Transverse colon (tissue), 4 donors: Measurements from ENCODE around the gene BLOC1S3. TPM values are rescaled to one million over a fixed set of nuclear protein-coding genes. Genes with fewer than 3 reads are reported as not detected.

Experiments
- DNase-seq: peaks from one replicate; pipeline ENCODE4 v3.0.0-alpha.2; 2019
- H3K27ac ChIP-seq, 4 donors: fragments of 200-600 bp; sonication (generic); 2 replicates each; pipeline ENCODE4 v1.5.1; 2016 to 2018; ENCODE audit warnings: inconsistent platforms in 4 of 4
- H3K27me3 ChIP-seq: fragments of 200-600 bp; sonication (generic); 2 replicates; pipeline ENCODE4 v1.5.1; 2017; ENCODE audit warnings: inconsistent platforms
- H3K36me3 ChIP-seq, 4 donors: fragments of 200-600 bp; sonication (generic); 2 replicates each; pipeline ENCODE4 v1.5.1; 2017 to 2019; ENCODE audit warnings: inconsistent platforms in 4 of 4
- H3K4me1 ChIP-seq, 4 donors: fragments of 200-600 bp; sonication (generic); 2 replicates each; pipeline ENCODE4 v1.5.1; 2017 to 2020; ENCODE audit warnings: inconsistent platforms in 4 of 4
- H3K4me3 ChIP-seq, 4 donors: fragments of 200-600 bp; sonication (generic); 1 replicate in 1 of 4; 2 replicates in 3 of 4; pipeline versions ENCODE4 v1.5.1 to v1.6.1; 2017 to 2019; ENCODE audit warnings: inconsistent platforms in 4 of 4
- H3K9me3 ChIP-seq, 2 donors: fragments of 200-600 bp; sonication (generic); 2 replicates each; pipeline ENCODE4 v1.5.1; 2017 to 2019; ENCODE audit warnings: inconsistent platforms in 2 of 2
- CTCF ChIP-seq, 5 experiments: fragments of 200-600 bp in 3 of 5; fragments of 450-650 bp in 2 of 5; sonication (generic) in 3 of 5; IDR thresholded peaks; 1 replicate in 2 of 5; 2 replicates in 3 of 5; pipeline ENCODE4 v1.5.1; 2016 to 2017; ENCODE audit warnings: antibody characterized with exemption in 5 of 5, inconsistent platforms in 3 of 5, mild to moderate bottlenecking in 2 of 5, moderate library complexity in 1 of 5
- EP300 ChIP-seq: sonication (generic); formaldehyde crosslinking; IDR thresholded peaks from one replicate; pipeline ENCODE4 v1.6.1; 2017; ENCODE audit warnings: antibody characterized with exemption, low read depth
- POLR2A ChIP-seq: fragments of 450-650 bp; IDR thresholded peaks from one replicate; pipeline ENCODE4 v1.6.1; 2016; ENCODE audit warnings: antibody characterized with exemption, mild to moderate bottlenecking, moderate library complexity
- POLR2AphosphoS5 ChIP-seq, 3 donors: sonication (generic); formaldehyde crosslinking; IDR thresholded peaks; one replicate each; pipeline ENCODE4 v1.6.1; 2016; ENCODE audit warnings: antibody characterized with exemption in 3 of 3
- WGBS, 2 donors: methylation state at CpG; one replicate each; pipeline ENCODE4 v1.1.5; 2018; ENCODE audit warnings: low coverage in 1 of 2; 5-methylcytosine and 5-hydroxymethylcytosine counted together
- in situ Hi-C, 4 donors: fragments of 200-750 bp; cut with MboI; loops; one replicate each; pipeline versions ENCODE4 v1.15.0 to v1.15.1; 2017; ENCODE audit warnings: low sequenced_read_pairs in 3 of 4, low pct_ligation_motif_present in 1 of 4, low pct_unique_long_range_greater_than_20kb in 1 of 4
- intact Hi-C: fragments of 100-400 bp; cut with DNase I; formaldehyde crosslinking; loops from one replicate; pipeline ENCODE4 v1.15.1; 2023; ENCODE audit warnings: low total_unique reads
- total RNA-seq, 4 donors: library from RNA; depleted of rRNA; stranded (reverse); fragments of >200 nt; gene quantifications; one replicate each; pipeline ENCODE4 v1.1.0, GENCODE V29; 2016

Gene BLOC1S3
- total RNA-seq, 4 donors from 2014 or later = 5.0 to 10.3 (median 9.2) TPM

- Histone ChIP-seq H3K27ac (no peak overlapping the region), H3K27me3 (no peaks in the 10 kb centered on the region), H3K4me1 (no peaks in the 10 kb centered on the region), H3K4me3 (no peak overlapping the region), H3K36me3 (no peaks in the 10 kb centered on the region), H3K9me3 (no peaks in the 10 kb centered on the region)
- 79 to 85% methylated on average over 4 to 6 of the region's 6 CpGs for WGBS, 2 donors
- in situ Hi-C loops = no loop called here
- TF ChIP-seq EP300 = no peak
- intact Hi-C loops = no loop called here
- DNase-seq = no peak
These were observed 17.2 kb downstream of the BLOC1S3 start for GRCh38 chr19:45195764-45196163.

- in situ Hi-C loops = no loop called here
- Histone ChIP-seq H3K4me1 (no peaks in the 10 kb centered on the region), H3K27me3 (no peaks in the 10 kb centered on the region), H3K27ac (no peak overlapping the region), H3K4me3 (no peak overlapping the region), H3K9me3 (no peaks in the 10 kb centered on the region), H3K36me3 (no peaks in the 10 kb centered on the region)
- intact Hi-C loops = no loop called here
- WGBS, 2 donors = 67 to 81% methylated on average over 1 to 4 of the region's 4 CpGs
- DNase-seq = no peak
- no peak for TF ChIP-seq POLR2A
- no peak for TF ChIP-seq CTCF (IDR thresholded peaks at IDR 0.05)
- no peak for TF ChIP-seq POLR2AphosphoS5 (IDR thresholded peaks at IDR 0.05)
- no peak for TF ChIP-seq EP300
These were observed 22.0 kb downstream of the BLOC1S3 start for GRCh38 chr19:45200568-45200967.

GRCh38 chr19:45202637-45203036 lies 24.1 kb downstream of the BLOC1S3 start:
- Histone ChIP-seq H3K27ac (no peak overlapping the region), H3K9me3 (no peaks in the 10 kb centered on the region), H3K4me1 (no peaks in the 10 kb centered on the region), H3K36me3 (no peaks in the 10 kb centered on the region), H3K27me3 (no peaks in the 10 kb centered on the region), H3K4me3 (no peak overlapping the region)
- in situ Hi-C loops = no loop called here
- 91% methylated on average over 6 of the region's 6 CpGs; no CpG with 5 or more reads in 1 of the 2 donors for whole genome bisulfite sequencing, 2 donors
- no peak for DNase-seq
- intact Hi-C loops = no loop called here
- no peak for TF ChIP-seq EP300
- no peak for TF ChIP-seq CTCF (IDR thresholded peaks at IDR 0.05)
- no peak for TF ChIP-seq POLR2A
- TF ChIP-seq POLR2AphosphoS5 (IDR thresholded peaks at IDR 0.05) = no peak

- intact Hi-C loops = no loop called here
- in situ Hi-C loops = no loop called here
- Histone ChIP-seq H3K4me1 (no peaks in the 10 kb centered on the region), H3K27ac (no peak overlapping the region), H3K27me3 (no peaks in the 10 kb centered on the region), H3K9me3 (no peaks in the 10 kb centered on the region), H3K36me3 (no peaks in the 10 kb centered on the region), H3K4me3 (no peak overlapping the region)
- 85 to 87% methylated on average over 5 to 12 of the region's 12 CpGs for whole genome bisulfite sequencing, 2 donors
- TF ChIP-seq CTCF (IDR thresholded peaks at IDR 0.05) = no peak
- TF ChIP-seq POLR2AphosphoS5 (IDR thresholded peaks at IDR 0.05) = no peak
- no peak for TF ChIP-seq POLR2A
- no peak for TF ChIP-seq EP300
- DNase-seq = no peak
These were observed 27.2 kb downstream of the BLOC1S3 start for GRCh38 chr19:45205810-45206209.

GRCh38 chr19:45206328-45206727 lies 27.7 kb downstream of the BLOC1S3 start:
- no peaks in the 10 kb centered on the region for H3K27me3 ChIP-seq
- H3K27ac ChIP-seq = no peak overlapping the region
- H3K36me3 ChIP-seq = no peaks in the 10 kb centered on the region
- in situ Hi-C loops = no loop called here
- WGBS, 2 donors = 84 to 86% methylated on average over 3 of the region's 3 CpGs
- TF ChIP-seq CTCF (IDR thresholded peaks at IDR 0.05) (no peak), EP300 (no peak), POLR2AphosphoS5 (IDR thresholded peaks at IDR 0.05) (no peak), POLR2A (no peak)
- H3K4me1 ChIP-seq = no peaks in the 10 kb centered on the region
- H3K9me3 ChIP-seq = no peaks in the 10 kb centered on the region
- intact Hi-C loops = no loop called here
- H3K4me3 ChIP-seq = no peak overlapping the region
- no peak for DNase-seq
